Chondrocyte (in vitro differentiated cells): ENCODE measurements around the gene ALKBH4. TPM values are rescaled to one million over a fixed set of nuclear protein-coding genes. Genes with fewer than 3 reads are reported as not detected.
"Not testable (repeated sequence)": the region's sequence is repeated elsewhere in the genome, so short reads cannot be mapped to it uniquely, and the experiment has no call there.

ENCODE experiments used
- DNase-seq: peaks from one replicate; pipeline ENCODE4 v3.0.0; 2021; ENCODE audit warnings: mixed read lengths, low spot score
- H3K27ac Mint-ChIP-seq: one replicate; pipeline ENCODE4 v1.8.0; 2021; ENCODE audit warnings: mild to moderate bottlenecking, moderate library complexity, mixed read lengths; ENCODE audit not compliant: unreplicated experiment
- H3K27me3 Mint-ChIP-seq: 2 replicates; pipeline ENCODE4 v1.8.0; 2021; ENCODE audit warnings: low read depth, mixed read lengths
- H3K36me3 Mint-ChIP-seq: 2 replicates; pipeline ENCODE4 v1.8.0; 2021; ENCODE audit warnings: low read depth, mixed read lengths
- H3K4me1 Mint-ChIP-seq: 2 replicates; pipeline ENCODE4 v1.8.0; 2021; ENCODE audit warnings: low read depth, mild to moderate bottlenecking, mixed read lengths
- H3K4me3 Mint-ChIP-seq: one replicate; pipeline ENCODE4 v1.8.0; 2021; ENCODE audit warnings: mild to moderate bottlenecking, moderate library complexity, mixed read lengths; ENCODE audit not compliant: unreplicated experiment
- H3K9me3 Mint-ChIP-seq: 2 replicates; pipeline ENCODE4 v1.8.0; 2021; ENCODE audit warnings: low read depth, mixed read lengths
- CTCF ChIP-seq: fragments of 200-600 bp; sonication (generic); IDR thresholded peaks from 2 replicates; pipeline ENCODE4 v1.5.0; 2021; ENCODE audit warnings: antibody characterized with exemption, mild to moderate bottlenecking, moderate library complexity
- total RNA-seq: library from RNA; stranded (reverse); gene quantifications from 3 replicates; pipeline ENCODE4 v1.2.1, GENCODE V29; 2021

The ALKBH4 gene
- total RNA-seq, 1 donor from 2014 or later, result 9.2 TPM

DNA sequence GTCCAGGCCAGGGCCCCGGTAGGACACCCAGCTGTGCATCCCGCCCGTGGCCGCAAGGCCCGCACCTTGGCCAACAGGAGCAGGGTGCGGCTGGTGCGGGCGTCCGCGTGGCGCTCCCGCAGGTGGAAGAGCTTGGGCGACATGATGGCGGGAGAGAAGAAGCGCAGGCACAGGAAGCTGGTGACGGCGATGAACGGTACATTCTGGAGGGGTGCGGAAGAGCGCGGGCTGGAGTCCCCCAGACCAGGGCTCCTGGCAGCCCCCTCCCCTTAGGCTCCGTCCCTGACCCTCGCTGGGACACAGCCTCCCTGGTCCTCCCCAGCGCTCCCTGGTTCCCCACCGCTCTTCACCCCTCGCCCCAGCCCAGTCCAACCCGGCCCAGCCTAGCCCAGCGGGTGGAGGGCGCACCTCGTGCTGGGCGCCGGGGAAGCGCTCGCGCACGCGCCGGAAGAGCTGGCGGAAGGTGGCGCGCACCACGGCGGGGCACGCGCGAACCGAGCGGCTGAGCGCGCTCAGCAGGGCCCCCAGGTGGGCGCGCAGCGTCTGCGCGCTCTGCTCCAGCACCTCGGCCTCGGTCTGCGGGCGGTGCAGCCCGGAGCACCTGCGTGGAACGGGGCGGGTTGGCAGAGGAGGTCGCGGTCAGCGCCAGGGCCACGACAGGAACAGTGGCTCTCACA, 29.9 kb upstream of the ALKBH4 start:
- H3K27ac Mint-ChIP-seq, DNase-seq, H3K4me1 Mint-ChIP-seq: not testable (repeated sequence)

DNA sequence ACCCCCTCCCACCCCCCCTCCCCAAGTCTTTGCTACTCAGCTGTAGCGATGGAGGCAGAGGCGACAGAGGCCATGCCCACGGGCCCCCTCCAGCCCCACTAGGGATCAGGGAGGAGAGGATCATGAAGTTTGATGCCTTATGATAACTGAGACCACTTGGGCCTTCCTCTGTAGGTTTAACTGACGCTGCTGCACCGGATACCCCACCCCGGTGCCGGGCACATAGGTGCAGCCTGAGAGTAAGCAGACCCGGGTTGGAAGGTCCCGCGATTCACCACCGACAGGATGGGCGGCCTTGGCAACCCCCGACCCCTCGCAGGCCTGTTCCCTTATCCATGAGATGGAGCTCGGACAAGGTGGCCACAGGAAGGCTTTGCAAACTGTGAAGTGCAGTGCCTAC, 29.4 kb upstream of the ALKBH4 start:
- not testable (repeated sequence) for H3K4me3 Mint-ChIP-seq, H3K27me3 Mint-ChIP-seq, H3K36me3 Mint-ChIP-seq, H3K27ac Mint-ChIP-seq, H3K9me3 Mint-ChIP-seq, H3K4me1 Mint-ChIP-seq, DNase-seq

More for the DNA sequence above, 29.9 kb upstream of the ALKBH4 start:
- not testable (repeated sequence) for H3K27me3 Mint-ChIP-seq, H3K4me3 Mint-ChIP-seq, H3K36me3 Mint-ChIP-seq, H3K9me3 Mint-ChIP-seq

DNA sequence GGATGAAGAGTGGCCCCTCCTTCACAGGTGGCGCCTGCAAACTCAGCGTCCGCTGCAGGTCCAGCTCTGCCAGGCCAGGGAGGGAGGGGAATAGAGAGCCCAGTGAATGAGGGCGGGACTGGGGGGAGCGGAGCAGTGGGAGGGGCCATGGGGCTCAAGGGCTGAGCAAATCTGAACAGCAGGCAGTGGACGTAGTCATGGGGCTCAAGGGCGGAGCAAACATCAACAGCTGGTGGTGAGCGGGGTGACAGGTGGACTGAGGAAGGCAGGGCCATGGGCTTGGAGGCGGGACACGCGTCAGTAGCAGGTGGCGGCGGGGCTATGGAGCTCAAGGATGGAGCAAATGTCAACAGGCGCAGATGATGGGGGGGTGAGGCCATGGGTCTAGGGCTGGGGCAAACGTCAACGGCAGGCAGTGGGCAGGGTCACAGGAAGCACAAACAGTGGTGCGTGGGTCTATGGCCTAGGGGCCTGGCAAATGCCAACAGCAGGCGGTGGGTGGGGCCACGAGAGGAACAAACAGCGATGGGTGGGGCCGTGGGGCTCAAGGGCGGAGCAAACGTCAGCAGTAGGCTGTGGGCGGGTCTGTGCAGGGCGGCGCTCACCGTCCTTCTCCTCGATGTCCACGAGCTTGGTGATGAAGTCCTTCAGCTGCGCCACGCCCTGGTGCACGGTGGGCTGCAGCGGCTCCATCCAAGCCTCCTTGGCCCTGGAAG, 28.7 kb upstream of the ALKBH4 start:
- H3K4me3 Mint-ChIP-seq, H3K4me1 Mint-ChIP-seq, H3K27ac Mint-ChIP-seq, H3K27me3 Mint-ChIP-seq, DNase-seq, H3K36me3 Mint-ChIP-seq, H3K9me3 Mint-ChIP-seq: not testable (repeated sequence)

DNA sequence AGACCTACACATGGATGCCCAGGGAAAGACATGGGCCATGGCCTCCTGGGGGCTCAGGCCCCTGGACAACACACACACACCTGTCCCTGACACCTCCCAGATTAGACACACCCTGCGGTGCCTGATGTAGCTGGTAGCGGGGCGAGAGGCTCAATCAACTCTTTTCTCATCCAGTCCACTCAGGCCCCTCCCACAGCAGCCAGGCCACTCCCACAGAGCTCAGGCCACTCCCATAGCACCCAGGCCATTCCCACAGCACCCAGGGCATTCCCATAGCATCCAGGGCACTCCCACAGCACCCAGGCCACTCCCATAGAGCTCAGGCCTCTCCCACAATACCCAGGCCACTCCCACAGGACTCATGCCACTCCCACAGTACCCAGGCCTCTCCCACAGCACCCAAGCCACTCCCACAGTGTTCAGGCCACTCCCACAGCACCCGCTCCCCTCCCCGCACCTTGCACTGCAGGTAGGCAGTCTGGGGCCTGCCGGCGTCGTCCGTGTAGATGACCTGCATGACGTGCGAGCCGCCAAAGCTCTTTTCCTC, 25.9 kb upstream of the ALKBH4 start:
- peak; percentile 37 for DNase-seq
- not testable (repeated sequence) for H3K27me3 Mint-ChIP-seq, H3K9me3 Mint-ChIP-seq

DNA sequence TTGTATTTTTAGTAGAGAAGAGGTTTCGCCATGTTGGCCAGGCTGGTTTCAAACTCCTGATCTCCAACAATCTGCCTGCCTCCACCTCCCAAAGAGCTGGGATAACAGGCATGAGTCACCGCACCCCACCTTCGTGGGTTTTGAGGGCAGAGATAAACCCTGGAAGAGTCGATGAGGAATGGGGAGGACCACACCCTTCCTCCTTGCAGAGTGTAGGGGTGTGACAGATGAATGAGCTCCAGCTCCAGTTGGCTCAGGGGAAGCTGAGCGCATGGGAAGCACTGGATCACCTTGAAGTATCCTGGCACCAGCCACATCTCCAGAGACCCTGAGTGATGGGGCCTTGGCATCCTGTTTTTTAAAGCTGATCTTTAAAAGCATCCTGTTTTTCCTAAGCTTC, 19.7 kb upstream of the ALKBH4 start:
- H3K9me3 Mint-ChIP-seq, DNase-seq, H3K27me3 Mint-ChIP-seq, H3K4me1 Mint-ChIP-seq, H3K4me3 Mint-ChIP-seq, H3K27ac Mint-ChIP-seq, H3K36me3 Mint-ChIP-seq: not testable (repeated sequence)

More for the DNA sequence above, 25.9 kb upstream of the ALKBH4 start:
- H3K4me3 Mint-ChIP-seq, H3K4me1 Mint-ChIP-seq, H3K36me3 Mint-ChIP-seq, H3K27ac Mint-ChIP-seq: not testable (repeated sequence)

DNA sequence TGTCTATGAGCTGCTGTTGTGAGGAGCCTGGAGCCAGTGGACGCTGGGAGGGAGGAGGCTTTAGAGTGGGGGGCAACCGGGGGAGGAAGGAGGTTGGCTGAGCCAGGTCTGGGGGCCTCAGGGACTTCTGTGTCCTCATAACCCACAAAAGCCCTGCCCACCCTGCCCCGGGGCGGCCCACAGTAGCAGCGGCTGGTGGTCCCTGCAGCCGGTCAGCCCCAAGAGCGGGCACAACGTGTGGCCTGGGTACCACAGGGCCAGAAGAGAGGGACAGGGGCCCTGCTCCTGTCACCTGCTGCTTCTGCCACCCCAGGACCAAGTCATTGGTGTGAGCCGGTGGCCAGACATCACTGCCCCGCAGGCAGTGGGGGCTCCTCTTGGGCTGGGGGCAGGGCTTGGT, 17.3 kb upstream of the ALKBH4 start:
- not testable (repeated sequence) for H3K4me3 Mint-ChIP-seq, H3K27me3 Mint-ChIP-seq, H3K27ac Mint-ChIP-seq, H3K9me3 Mint-ChIP-seq, H3K4me1 Mint-ChIP-seq, H3K36me3 Mint-ChIP-seq
- DNase-seq, result peak; percentile 58

- peak; percentile 64 for TF ChIP-seq CTCF
- not testable (repeated sequence) for H3K27me3 Mint-ChIP-seq, H3K9me3 Mint-ChIP-seq, H3K36me3 Mint-ChIP-seq, H3K4me3 Mint-ChIP-seq, H3K27ac Mint-ChIP-seq, H3K4me1 Mint-ChIP-seq
- peak; percentile 3 for DNase-seq
These were observed 15.4 kb upstream of the ALKBH4 start for GRCh38 chr7:102479982-102480637.

DNA sequence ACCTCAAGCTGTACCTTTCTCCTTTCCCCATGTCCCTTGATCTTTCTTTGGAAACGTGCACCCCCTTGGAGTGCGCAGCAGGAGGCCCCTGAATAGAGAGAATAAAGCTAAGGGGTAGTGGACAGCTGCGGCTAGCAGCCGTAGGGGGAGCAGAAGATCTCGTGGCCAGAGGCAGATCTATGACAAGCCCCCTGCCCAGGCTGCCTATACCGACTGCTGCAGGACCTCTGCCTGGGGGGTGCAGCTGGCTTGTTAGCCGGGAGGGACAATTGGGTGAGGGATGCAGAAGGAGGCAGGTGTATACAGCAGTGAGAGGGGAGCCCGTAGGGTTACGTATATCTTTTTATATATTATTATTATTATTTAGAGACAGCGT, 14.5 kb upstream of the ALKBH4 start:
- not testable (repeated sequence) for H3K27ac Mint-ChIP-seq, H3K36me3 Mint-ChIP-seq, DNase-seq, H3K4me1 Mint-ChIP-seq, H3K27me3 Mint-ChIP-seq, H3K9me3 Mint-ChIP-seq, H3K4me3 Mint-ChIP-seq
